Smooth muscle cell of the brain vasculature (primary cell): ENCODE measurements around the gene RAPGEF5.
"Not testable (repeated sequence)": the region's sequence is repeated elsewhere in the genome, so short reads cannot be mapped to it uniquely, and the experiment has no call there.

ENCODE experiments used
- DNase-seq: peaks from one replicate; pipeline ENCODE4 v3.0.0-alpha.2; 2012; ENCODE audit warnings: low read depth, low spot score

The RAPGEF5 gene

GRCh38 chr7:22121702-22122474 is 235.1 kb downstream of the RAPGEF5 start:
- no peak for DNase-seq

GRCh38 chr7:22120391-22121053 is 236.4 kb downstream of the RAPGEF5 start:
- DNase-seq: no peak

- no peak for DNase-seq
These were observed 239.7 kb downstream of the RAPGEF5 start for GRCh38 chr7:22117222-22117621.

DNA sequence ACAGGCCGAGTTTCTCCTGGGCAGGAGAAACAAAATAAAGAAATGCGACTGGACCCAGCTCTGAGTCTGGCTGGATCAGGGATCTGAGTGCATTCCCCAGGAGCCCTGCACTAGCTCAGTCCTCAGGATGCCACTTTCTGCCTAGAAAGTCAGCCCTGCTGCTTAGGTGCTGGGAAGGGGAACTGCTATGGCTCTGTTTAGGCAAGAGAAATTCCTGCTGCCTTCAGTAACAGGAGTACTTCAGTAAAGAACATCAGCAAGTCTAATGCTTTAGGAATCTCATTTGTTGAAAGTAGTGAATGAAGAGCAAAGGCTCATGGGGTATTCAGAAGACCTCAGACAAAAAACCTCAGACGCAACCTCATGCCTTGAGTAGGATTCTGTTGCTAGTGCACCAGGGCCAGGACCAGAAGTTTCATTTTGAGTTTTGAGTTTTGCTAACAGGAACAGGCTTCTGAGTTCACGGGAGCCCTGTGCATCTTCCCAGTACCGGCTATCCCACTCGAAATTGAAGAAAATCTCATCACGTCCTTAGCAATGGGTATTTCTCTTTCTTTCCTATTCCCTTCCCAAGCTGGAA is 240.4 kb downstream of the RAPGEF5 start:
- DNase-seq: no peak

DNA sequence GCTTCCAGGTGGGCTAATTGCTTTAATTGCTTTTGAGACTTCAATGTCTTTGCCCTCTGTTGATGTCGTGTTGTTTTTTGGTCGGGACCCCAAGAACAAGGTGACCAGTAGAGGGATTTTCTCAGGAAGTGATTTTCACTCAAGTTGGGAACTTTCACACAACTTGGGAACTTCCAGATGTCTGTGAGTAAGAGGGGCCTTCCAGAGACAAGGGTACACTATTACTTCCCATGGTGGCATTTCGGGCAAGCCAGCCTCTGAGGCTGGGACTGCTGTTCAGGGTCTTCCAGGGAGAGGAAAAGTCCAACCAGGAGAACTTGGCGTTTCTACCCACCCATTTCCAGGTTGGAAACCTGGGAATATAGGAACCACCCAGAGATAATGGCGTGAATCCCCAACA is 241.3 kb downstream of the RAPGEF5 start:
- DNase-seq: no peak

DNA sequence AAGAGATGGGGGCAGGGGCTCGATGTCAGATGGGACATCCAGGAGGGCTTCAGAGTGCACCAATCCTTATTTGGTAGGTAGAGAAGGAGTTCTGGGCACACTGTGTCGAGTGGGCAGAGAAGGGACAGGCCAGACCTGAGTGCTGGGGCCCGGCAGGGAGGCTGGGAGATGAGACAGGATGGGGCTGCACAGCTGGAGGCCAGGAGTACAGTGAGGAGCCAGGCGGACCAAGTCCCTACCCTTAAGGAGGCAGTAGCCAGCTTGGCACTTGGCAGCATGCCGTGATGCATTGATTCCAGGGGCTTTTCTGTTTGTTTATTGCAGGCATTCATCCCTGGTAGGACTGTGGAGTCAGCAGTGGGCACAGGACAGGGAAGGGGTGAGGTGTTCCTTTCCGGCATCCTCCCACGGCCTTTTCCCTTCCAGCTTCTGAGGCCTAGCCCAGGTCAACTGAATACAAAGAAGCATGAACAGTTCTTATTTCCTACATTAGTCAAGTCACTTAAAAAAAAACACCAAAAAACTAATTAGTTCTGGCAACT is 242.4 kb downstream of the RAPGEF5 start:
- DNase-seq: no peak

DNA sequence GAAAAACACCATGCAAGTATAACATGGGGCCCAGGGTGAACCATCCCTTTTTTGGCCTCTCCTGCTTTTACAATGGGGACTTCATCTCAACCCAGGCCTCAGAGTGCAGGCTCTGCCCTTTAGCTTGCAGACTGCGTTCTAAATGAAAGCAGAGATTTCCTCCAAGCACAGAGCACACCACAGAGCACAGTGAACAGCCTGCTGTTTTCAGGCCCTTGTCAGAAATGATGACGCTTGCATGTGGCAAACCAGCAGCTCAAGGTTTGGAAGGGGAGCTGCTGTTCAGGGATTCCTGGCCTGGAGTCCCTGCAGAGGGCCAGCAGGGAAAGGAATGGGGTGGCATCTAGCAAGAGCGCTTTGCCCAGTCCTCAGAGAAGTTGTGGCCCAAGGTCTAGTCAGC is 243.9 kb downstream of the RAPGEF5 start:
- no peak for DNase-seq

DNA sequence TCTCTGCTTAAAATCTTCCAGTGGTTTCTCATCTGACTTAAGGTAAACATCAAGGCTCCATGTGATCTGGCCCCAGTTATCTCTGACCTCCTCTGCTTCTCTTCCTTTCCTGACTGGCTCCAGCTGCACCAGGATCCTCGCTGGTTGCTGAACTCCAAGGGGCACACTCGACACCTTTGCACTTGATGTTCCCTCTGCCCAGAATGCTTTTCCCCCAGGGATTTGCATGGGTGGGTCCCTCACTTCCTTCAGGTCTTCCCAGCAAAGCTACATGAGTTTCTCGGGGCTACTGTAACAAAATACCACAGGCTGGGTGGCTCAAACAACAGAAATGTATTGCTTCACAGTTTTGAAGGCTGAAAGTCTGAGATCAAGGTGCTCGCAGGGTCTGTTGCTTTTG is 245.3 kb downstream of the RAPGEF5 start:
- DNase-seq: no peak

GRCh38 chr7:22110881-22111280 is 246.1 kb downstream of the RAPGEF5 start:
- no peak for DNase-seq

DNA sequence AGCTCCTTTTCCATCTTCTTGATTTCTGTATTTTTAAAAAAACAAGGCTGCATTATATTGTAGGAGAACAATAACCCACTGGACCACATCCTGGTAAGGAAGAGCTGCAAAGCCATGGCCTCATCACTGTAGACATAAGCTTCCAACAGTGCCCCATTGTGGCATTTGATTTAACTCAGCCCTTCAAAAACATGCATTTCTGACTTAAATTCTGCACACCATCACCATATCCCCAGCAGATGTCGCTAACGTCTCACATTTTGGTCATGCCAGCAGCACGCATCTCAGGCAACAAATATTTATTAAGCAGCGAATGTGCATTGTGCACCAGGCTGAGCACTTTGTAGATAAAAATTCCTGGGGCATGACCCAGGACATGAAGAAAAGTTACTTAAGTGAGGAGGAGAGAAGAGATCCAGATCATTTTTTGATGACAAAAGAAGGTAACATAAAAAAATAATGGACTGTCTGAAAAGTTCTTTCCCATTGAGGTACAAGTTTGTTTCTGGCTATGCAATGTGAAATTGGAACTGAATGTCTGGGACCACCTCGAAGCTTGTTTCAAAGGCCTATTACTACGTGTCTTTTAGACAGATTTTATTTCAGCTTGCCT is 246.6 kb downstream of the RAPGEF5 start:
- peak; percentile 85 for DNase-seq

- no peak for DNase-seq
These were observed 247.2 kb downstream of the RAPGEF5 start for GRCh38 chr7:22109761-22110160.

DNA sequence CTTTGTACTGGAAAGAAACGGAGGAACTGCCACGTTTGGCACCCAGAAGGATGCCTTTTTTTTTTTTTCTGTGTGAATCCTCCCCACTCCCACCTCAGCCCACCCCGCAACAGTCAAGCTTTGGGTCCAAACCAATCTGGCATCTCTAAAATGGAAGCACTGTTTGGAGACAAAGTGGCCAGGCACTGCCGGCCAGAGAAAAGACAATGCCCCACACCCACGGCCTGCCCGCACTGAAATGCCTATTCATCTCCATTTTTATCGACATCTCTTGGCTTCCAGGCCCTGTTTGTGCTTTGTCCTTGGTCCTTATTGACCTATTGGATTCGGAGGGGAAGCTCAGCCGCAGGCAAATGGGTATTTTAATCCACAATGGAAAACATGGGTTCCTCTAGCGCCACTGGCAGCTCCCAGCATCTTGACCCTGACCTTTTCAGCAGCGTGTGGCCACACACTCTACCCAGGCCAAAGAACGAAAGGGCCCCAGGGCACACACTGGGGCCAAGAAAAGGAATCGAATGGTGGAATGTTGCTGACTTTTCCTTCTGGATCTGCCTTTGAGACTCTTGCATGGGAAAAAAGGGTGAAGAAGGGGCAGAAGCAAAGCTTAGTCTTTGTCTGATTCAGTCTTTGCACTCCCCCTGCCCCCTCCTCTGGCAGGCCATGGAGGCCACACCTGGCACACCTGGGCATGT is 248.7 kb downstream of the RAPGEF5 start:
- no peak for DNase-seq

- DNase-seq: no peak
These were observed 251.4 kb downstream of the RAPGEF5 start for GRCh38 chr7:22105550-22105949.

GRCh38 chr7:22094413-22095342 is 262.3 kb downstream of the RAPGEF5 start:
- DNase-seq: no peak

GRCh38 chr7:22093936-22094335 is 263.0 kb downstream of the RAPGEF5 start:
- DNase-seq: no peak

DNA sequence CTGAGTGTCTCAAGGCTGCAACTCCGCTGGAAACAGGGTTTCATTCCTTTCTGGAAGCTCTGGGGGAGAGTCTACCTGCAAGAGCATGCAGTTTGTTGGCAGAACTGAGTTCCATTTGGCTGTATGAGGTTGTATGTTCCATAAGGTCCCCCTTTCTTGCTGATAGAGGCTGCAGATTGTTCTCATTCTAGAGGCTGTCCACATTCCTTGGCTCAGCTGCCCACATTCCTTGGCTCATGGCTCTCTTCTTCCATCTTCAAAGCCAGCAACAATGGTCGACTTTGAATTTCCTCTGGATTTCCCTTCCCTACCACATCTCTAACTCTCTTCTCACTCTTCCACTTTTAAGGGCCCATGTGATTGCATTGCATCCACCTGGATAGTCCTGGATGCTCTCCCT is 264.0 kb downstream of the RAPGEF5 start:
- DNase-seq: no peak

GRCh38 chr7:22090958-22091525 is 265.9 kb downstream of the RAPGEF5 start:
- not testable (repeated sequence) for DNase-seq

DNA sequence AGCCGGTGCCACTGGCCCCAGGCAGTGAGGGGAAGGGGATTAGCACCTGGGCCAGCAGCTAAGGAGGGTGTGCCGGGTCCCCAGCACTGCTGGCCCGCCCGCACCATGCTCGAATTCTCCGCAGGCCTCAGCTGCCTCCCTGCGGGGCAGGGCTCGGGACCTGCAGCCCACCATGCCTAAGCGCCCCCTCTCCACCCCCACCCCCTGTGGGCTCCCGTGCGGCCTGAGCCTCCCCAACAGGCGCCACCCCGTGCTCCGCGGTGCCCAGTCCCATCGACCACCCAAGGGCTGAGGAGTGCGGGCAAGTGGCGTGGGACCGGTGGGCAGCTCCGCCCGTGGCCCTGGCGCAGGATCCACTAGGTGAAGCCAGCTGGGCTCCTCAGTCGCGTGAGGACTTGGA is 266.4 kb downstream of the RAPGEF5 start:
- no peak for DNase-seq

DNA sequence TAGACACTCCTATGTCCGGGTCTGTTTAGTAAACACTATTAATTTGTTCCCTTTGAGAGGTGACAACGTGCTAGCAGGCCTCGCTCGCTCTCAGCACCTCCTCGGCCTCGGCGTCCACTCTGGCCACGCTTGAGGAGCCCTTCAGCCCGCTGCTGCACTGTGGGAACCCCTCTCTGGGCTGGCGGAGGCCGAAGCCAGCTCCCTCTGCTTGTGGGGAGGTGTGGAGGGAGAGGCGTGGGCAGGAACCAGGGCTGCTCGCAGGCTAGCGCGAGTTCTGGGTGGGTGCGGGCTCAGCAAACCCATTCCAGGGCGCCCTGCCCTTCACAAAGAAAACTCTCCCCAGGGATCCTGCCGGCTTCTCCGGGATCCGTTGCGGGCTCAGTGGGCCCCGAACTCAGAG is 266.8 kb downstream of the RAPGEF5 start:
- no peak for DNase-seq

- no peak for DNase-seq
These were observed 268.1 kb downstream of the RAPGEF5 start for GRCh38 chr7:22088827-22089226.
